Thymus (tissue), 11 donors: Measurements from ENCODE around the gene HAPSTR1. TPM values are rescaled to one million over a fixed set of nuclear protein-coding genes. Genes with fewer than 3 reads are reported as not detected.

Source experiments
- DNase-seq, 9 donors: peaks; one replicate each; pipeline ENCODE4 v3.0.0-alpha.2; 2013; ENCODE audit warnings: low spot score in 9 of 9, low read depth in 6 of 9, missing footprints in 1 of 9
- H3K27ac ChIP-seq, 2 donors: one replicate each; pipeline ENCODE4 v1.5.1; 2013; ENCODE audit warnings: control low read depth in 1 of 2, low read depth in 1 of 2, low read length in 1 of 2, mild to moderate bottlenecking in 1 of 2, moderate library complexity in 1 of 2
- H3K27me3 ChIP-seq, 2 donors: one replicate each; pipeline ENCODE4 v1.5.1; 2013; ENCODE audit warnings: low read length in 1 of 2; ENCODE audit not compliant: control insufficient read depth in 2 of 2, insufficient read depth in 1 of 2
- H3K36me3 ChIP-seq, 2 donors: one replicate each; pipeline ENCODE4 v1.5.1; 2013; ENCODE audit warnings: low read length in 1 of 2, mild to moderate bottlenecking in 1 of 2, moderate library complexity in 1 of 2; ENCODE audit not compliant: control insufficient read depth in 2 of 2, insufficient read depth in 2 of 2
- H3K4me1 ChIP-seq, 2 donors: one replicate each; pipeline ENCODE4 v1.5.1; 2013; ENCODE audit warnings: low read length in 2 of 2; ENCODE audit not compliant: control insufficient read depth in 2 of 2, insufficient read depth in 2 of 2
- H3K4me3 ChIP-seq, 2 donors: one replicate each; pipeline ENCODE4 v1.5.1; 2013; ENCODE audit warnings: low read length in 2 of 2, control low read depth in 1 of 2, mild to moderate bottlenecking in 1 of 2
- H3K9me3 ChIP-seq, 2 donors: one replicate each; pipeline ENCODE4 v1.5.1; 2013; ENCODE audit warnings: low read length in 1 of 2, mild to moderate bottlenecking in 1 of 2; ENCODE audit not compliant: control insufficient read depth in 2 of 2, insufficient read depth in 1 of 2
- WGBS: extraction: QIAGEN DNeasy Blood & Tissue Kit; methylation state at CpG from one replicate; pipeline ENCODE4 v1.1.7; 2013; 5-methylcytosine and 5-hydroxymethylcytosine counted together
- polyA plus RNA-seq: library from polyadenylated mRNA; stranded (reverse); fragments of 200-250 nt; gene quantifications from one replicate; pipeline ENCODE4 v1.2.3, GENCODE V29; 2013
- total RNA-seq: library from RNA; stranded (reverse); fragments of 120-200 nt; gene quantifications from one replicate; pipeline ENCODE4 v1.2.4, GENCODE V29; 2013
- donor health status: healthy.

The HAPSTR1 gene
- total and polyA plus RNA-seq, 2 donors = 20.8 to 33.7 TPM

GRCh38 chr16:9128346-9129342 is 37.2 kb downstream of the HAPSTR1 start:
- no peaks in the 10 kb centered on the region for H3K9me3 ChIP-seq
- WGBS = 90% methylated on average over 14 of the region's 14 CpGs
- H3K36me3 ChIP-seq = peaks cover 3% of the 10 kb centered on the region in 2 donors
- H3K27ac ChIP-seq = no peak overlapping the region
- H3K27me3 ChIP-seq = no peaks in the 10 kb centered on the region
- H3K4me1 ChIP-seq = peaks cover 0 to 11% of the 10 kb centered on the region in 2 donors
- no peak for DNase-seq
- H3K4me3 ChIP-seq = no peak overlapping the region

- H3K4me1 ChIP-seq = peaks cover 2 to 7% of the 10 kb centered on the region in 2 donors
These were observed 42.9 kb downstream of the HAPSTR1 start for GRCh38 chr16:9134306-9134705.

GRCh38 chr16:9134739-9135138 is 43.3 kb downstream of the HAPSTR1 start:
- WGBS = 8% methylated on average over 5 of the region's 5 CpGs

More at GRCh38 chr16:9134306-9134705, 42.9 kb downstream of the HAPSTR1 start:
- 95% methylated on average over 5 of the region's 5 CpGs for WGBS
- no peak for DNase-seq
- Histone ChIP-seq H3K27ac (no peak overlapping the region), H3K36me3 (no peaks in the 10 kb centered on the region), H3K9me3 (no peaks in the 10 kb centered on the region), H3K4me3 (no peak overlapping the region), H3K27me3 (peaks cover 0 to 5% of the 10 kb centered on the region in 2 donors)

GRCh38 chr16:9135797-9136196 is 44.4 kb downstream of the HAPSTR1 start:
- Histone ChIP-seq H3K36me3 (no peaks in the 10 kb centered on the region), H3K27me3 (peaks cover 0 to 5% of the 10 kb centered on the region in 2 donors), H3K4me1 (peaks cover 2 to 7% of the 10 kb centered on the region in 2 donors), H3K4me3 (no peak overlapping the region), H3K9me3 (no peaks in the 10 kb centered on the region), H3K27ac (no peak overlapping the region)
- DNase-seq = no peak
- WGBS = 9% methylated on average over 8 of the region's 8 CpGs

More at GRCh38 chr16:9134739-9135138, 43.3 kb downstream of the HAPSTR1 start:
- peak in 8 of 9 donors; percentile 21 to 77 (median 44) for DNase-seq
- peaks cover 0 to 5% of the 10 kb centered on the region in 2 donors for H3K27me3 ChIP-seq
- H3K4me3 ChIP-seq = no peak overlapping the region
- H3K27ac ChIP-seq = no peak overlapping the region
- H3K36me3 ChIP-seq = no peaks in the 10 kb centered on the region
- H3K4me1 ChIP-seq = peaks cover 2 to 7% of the 10 kb centered on the region in 2 donors
- no peaks in the 10 kb centered on the region for H3K9me3 ChIP-seq

GRCh38 chr16:9136596-9136995 is 45.2 kb downstream of the HAPSTR1 start:
- no peak overlapping the region for H3K27ac ChIP-seq
- H3K27me3 ChIP-seq = peaks cover 0 to 5% of the 10 kb centered on the region in 2 donors
- peaks cover 2 to 7% of the 10 kb centered on the region in 2 donors for H3K4me1 ChIP-seq
- no peaks in the 10 kb centered on the region for H3K36me3 ChIP-seq
- DNase-seq = no peak
- WGBS = 93% methylated on average over 13 of the region's 13 CpGs
- no peaks in the 10 kb centered on the region for H3K9me3 ChIP-seq
- H3K4me3 ChIP-seq = no peak overlapping the region

GRCh38 chr16:9138021-9138680 is 46.7 kb downstream of the HAPSTR1 start:
- Histone ChIP-seq H3K27me3 (peaks cover 0 to 5% of the 10 kb centered on the region in 2 donors), H3K27ac (no peak overlapping the region), H3K9me3 (no peaks in the 10 kb centered on the region), H3K4me1 (peaks cover 2 to 7% of the 10 kb centered on the region in 2 donors), H3K36me3 (no peaks in the 10 kb centered on the region), H3K4me3 (no peak overlapping the region)
- no peak for DNase-seq
- 90% methylated on average over 14 of the region's 14 CpGs for WGBS

GRCh38 chr16:9138731-9139501 is 47.5 kb downstream of the HAPSTR1 start:
- 17% methylated on average over 21 of the region's 21 CpGs for WGBS
- H3K27me3 ChIP-seq = peaks cover 0 to 5% of the 10 kb centered on the region in 2 donors
- H3K4me1 ChIP-seq = peaks cover 2 to 7% of the 10 kb centered on the region in 2 donors
- DNase-seq = peak in 8 of 9 donors; percentile 38 to 73 (median 51)
- H3K4me3 ChIP-seq = no peak overlapping the region
- no peak overlapping the region for H3K27ac ChIP-seq
- H3K9me3 ChIP-seq = no peaks in the 10 kb centered on the region
- H3K36me3 ChIP-seq = no peaks in the 10 kb centered on the region

- peaks cover 0 to 5% of the 10 kb centered on the region in 2 donors for H3K27me3 ChIP-seq
- H3K4me1 ChIP-seq = peaks cover 2 to 3% of the 10 kb centered on the region in 2 donors
- H3K4me3 ChIP-seq = no peak overlapping the region
- no peaks in the 10 kb centered on the region for H3K36me3 ChIP-seq
- H3K9me3 ChIP-seq = no peaks in the 10 kb centered on the region
- DNase-seq = peak in 2 of 9 donors; percentile 16 to 29
- WGBS = 95% methylated on average over 7 of the region's 7 CpGs
- H3K27ac ChIP-seq = no peak overlapping the region
These were observed 48.5 kb downstream of the HAPSTR1 start for GRCh38 chr16:9139965-9140364.
